Measurements from ENCODE around the gene MCF2.

The MCF2 gene

DNA sequence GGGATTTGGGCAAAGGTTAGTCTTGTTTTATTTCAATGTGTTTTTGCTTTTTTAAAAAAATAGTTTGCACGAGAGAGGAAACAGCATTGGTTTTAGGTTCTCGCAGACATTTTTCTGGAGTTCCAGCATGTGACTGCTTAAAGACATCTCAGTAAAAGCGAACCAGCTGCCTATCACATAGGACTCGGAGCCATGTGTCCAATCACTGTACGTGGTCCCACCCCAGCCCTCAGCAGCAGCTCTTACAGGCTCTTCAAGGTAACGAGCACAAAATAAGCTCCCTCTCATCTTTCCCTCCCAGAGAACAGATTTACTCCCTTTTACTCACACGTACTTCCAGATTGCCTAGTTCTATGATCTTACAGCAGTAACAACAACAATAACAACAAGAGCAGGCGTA, 68.7 kb downstream of the MCF2 start:
- DNase-seq (ENCODE audit: low read depth in 1 of 2, low spot score in 1 of 2), result no peak

DNA sequence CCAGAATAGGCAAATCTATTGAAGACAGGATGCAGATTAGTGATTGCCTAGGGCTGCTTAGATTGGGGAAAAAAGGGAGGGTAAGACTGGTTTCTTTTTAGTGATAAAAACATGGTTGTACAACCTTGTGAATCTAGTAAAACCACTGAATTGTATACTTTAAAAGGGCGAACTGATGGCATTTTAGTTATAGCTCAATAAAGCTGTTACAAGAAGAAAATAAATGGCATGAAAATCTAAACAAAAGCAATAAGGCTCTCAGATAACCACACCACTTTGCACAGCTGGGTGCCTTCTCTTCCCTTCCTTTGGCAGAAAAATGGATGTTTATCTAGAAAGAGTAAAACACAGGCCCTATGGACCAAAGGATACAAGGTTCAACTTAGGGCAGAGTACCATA, 107.9 kb downstream of the MCF2 start:
- no peak for DNase-seq (ENCODE audit: low read depth in 1 of 2, low spot score in 1 of 2)

DNA sequence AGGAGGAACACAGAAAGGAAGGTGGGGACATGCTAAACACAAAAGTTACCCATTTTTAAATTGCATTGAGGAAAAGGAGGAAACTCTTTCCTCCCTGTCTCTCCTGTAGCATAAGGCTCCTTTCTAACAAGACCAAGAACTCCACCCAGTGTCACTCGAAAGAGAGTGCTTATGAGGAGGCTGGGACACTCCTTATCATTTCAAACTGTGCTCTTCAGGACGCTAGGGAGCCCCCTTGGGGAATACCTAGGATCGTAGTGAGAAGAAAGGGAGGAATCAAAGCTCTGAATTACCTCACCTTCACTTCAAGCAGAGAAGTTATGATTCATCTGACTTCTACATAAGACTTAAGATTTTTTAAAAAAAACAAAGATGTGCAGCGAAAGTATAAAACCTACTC, 111.9 kb downstream of the MCF2 start:
- DNase-seq (ENCODE audit: low read depth in 1 of 2, low spot score in 1 of 2), result no peak

DNA sequence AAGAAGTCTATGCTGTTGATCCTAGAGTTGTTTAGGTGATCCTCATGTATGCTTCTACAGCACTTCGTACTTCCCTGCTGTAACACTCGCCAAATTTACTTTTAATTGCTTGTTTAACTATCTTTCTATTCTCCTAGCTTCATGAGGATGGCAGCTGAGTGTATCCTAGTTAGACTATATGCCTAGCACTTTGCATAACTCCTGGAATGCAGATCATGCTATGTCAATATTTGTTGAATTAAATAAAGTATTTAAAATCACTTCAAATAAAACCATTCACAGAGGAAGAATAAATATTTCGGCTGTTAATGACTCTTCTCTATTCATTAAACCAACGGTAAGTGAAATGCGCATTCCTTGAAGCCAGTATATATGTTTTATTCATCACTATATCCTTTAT, 122.4 kb downstream of the MCF2 start:
- no peak for DNase-seq (ENCODE audit: low read depth in 1 of 2, low spot score in 1 of 2)

DNA sequence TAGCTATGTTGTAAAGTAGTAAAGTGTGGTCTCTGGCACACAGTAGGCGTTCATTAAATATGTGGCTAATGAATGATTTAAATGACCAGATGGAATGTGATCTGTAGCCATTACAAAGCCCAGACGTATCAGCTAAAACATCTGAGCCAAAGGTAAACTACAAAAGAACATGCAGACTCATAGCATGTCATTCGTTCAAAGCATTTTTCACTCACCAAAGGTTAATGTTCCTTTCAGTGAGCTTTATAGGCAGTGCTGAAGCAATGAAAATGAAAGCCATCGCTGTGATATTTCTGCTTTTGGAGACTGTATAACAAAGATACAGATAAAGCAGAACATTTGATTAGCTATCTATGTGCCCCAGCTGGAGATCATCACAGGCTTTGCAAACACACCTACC, 126.9 kb downstream of the MCF2 start:
- DNase-seq (ENCODE audit: low read depth in 1 of 2, low spot score in 1 of 2), result no peak

DNA sequence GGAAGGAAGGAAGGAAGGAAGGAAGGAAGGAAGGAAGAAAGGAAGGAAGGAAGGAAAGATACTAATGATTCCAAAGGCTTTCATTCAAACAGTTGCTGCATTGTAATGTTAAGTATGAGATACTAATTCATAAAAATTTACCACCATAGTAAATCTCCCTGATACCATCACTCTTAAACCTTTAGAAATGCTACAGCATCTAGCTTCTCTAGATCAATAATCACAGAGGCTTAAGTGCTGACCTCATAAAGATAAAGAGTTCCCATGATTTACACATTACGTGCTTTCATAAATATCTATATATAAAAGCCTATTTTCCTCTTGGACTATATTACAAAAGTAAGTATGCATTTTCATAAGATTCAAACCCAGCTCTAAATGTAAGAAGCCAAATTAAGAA, 141.0 kb downstream of the MCF2 start:
- DNase-seq (ENCODE audit: low read depth in 1 of 2, low spot score in 1 of 2), result no peak

DNA sequence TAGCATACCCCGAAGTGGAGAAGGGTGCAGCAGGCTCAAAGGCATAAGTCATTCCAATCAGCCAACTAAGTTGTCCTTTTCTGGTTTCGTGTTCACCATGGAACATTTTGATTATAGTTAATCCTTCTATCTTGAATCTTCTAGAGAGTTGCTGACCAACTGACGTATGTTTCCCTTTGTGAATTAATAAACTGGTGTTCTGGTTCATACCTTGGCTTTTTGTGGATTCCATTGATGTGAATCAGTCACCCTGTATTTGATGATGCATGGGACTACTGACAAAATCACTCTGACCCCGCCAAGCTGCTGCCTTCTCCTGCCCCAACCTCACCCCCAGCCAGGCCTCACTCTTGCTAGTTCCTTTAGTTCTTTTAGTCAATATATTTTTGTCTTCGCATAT, 144.7 kb downstream of the MCF2 start:
- no peak for DNase-seq (ENCODE audit: low read depth in 1 of 2, low spot score in 1 of 2)

DNA sequence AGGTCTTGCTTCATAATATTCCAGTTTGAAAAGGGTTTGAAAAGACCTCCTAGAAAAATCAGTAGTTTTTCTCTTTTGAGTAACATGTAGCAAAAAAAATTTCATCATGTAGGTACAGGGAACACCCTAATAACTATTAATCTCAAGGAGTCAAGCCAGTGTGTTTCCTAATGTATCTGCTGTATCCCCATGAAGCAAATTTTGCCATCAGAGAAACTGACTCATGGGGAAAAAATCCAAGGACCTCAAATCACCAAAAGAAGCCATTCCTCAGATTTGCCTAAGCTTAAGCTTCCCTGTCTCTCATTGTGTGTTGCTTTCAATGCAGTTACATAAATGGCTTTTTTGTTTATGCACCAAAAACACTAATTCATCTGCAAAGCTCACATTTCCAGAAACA, 147.7 kb downstream of the MCF2 start:
- DNase-seq (ENCODE audit: low read depth in 1 of 2, low spot score in 1 of 2), result no peak

DNA sequence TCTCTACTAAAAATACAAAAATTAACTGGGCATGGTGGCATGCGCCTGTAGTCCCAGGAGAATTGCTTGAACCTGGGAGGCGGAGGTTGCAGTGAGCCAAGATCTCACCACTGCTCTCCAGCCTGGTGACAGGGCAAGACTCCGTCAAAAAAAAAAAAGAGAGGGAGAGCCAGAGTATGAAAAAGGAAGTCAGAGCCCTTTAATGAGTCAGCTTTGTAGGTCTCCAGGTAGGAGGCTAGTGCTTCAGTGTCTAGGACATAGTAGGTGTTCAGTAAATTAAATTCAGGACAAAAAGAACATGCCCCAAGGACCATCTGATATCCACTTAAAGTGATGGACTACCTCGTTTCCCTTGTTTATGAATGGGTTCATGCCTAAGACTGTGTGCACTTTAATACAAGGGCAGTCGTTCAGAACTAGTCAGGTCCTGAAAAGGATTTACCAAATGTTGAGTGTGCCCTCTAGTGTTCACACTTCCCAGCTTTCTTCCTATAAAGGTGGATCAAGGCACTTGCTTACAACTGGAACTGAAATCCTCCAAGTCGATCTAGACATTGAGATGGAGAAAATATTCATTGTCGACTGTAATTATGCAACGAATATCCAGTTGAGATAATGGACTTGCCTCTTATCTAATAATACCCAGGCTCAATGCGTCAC, 148.5 kb downstream of the MCF2 start:
- no peak for DNase-seq (ENCODE audit: low read depth in 1 of 2, low spot score in 1 of 2)

DNA sequence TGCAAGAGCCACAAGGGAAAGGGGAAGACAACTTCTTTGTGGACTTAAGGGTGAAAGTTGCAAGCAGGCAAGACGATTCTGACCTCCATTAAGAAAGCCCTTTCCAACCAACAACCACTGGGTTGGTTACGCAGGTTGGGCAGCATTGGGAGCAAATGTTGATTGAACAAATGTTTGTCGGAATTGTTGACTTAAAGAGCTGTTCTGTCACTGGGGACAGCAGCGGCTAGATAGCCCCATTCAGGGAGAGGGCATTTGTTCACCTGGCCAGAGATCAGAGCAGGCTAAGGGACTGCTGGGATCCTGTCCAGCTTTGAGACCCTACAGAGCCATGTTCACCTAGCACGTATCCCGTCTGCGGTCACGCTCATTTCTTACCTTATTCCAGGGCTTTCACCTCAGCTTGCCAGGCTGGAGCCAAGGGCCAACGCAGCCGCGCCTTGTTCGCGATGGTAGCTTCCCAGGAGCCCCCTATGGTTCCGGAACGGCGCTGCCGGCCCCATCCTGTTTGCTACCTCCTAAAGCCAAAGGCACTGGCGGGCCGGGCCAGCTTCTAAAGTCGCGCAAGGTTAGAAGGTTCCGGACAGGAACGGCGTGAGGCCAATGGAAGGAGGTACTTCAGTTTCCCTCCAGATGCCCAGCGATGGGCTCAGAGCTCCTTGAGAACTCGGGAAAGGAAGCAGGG, 152.8 kb downstream of the MCF2 start:
- no peak for DNase-seq (ENCODE audit: low read depth in 1 of 2, low spot score in 1 of 2)

DNA sequence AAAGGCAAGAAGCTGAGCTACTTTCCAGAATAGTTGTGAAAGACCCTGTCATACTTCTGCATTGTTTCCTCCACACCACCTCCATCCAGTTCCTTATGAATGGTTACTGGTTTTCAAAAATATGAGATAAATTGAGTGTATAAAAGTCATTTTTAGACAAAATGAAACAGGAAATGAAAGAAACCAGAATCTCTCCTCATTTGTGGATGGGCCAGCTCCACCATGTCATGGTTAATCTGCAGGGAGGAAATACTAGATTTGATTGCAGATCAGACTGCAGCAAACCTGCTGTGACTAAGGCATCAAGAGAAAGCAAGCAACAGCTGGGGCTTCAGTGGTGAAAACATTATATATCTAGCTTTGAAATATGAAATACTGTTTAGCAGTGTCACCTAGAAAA, 153.6 kb downstream of the MCF2 start:
- no peak for DNase-seq (ENCODE audit: low read depth in 1 of 2, low spot score in 1 of 2)

DNA sequence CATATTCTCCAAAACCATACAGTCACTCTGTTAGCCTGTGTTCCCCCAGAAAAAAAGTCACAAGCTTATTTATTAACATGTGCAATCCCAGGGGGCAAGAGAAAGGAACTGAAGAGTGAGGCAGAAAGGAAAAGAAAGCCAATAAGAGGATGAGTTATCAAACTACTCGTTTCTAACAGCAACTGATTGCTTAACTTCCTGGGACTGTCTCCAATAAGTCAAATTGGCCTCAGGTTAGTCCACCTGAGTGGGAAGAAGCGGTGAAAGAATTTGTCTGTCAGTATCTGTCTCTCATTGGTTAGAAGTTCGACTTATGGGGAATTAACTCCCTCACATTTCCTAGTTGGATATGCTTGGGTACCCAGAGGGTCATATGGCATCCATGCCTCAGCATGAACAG, 163.4 kb downstream of the MCF2 start:
- no peak for DNase-seq (ENCODE audit: low read depth in 1 of 2, low spot score in 1 of 2)

DNA sequence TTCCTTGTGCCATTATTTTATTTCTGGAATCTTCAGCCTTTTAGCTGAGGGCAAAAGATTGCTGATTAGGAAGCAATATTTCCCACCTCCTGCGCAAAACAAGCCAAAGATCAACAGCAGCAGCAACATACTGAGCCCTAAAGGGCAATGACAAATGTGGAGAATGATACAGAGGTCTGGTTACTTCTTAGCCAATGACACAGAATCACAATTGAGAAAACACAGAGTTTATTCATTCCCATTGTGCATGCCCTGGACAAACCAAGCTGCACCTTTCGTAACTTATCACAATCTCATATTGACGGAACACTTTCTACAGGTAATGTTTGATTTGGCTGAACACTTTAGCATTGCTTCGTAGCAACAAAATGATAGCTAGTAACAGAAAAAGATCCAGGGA, 164.0 kb downstream of the MCF2 start:
- no peak for DNase-seq (ENCODE audit: low read depth in 1 of 2, low spot score in 1 of 2)

DNA sequence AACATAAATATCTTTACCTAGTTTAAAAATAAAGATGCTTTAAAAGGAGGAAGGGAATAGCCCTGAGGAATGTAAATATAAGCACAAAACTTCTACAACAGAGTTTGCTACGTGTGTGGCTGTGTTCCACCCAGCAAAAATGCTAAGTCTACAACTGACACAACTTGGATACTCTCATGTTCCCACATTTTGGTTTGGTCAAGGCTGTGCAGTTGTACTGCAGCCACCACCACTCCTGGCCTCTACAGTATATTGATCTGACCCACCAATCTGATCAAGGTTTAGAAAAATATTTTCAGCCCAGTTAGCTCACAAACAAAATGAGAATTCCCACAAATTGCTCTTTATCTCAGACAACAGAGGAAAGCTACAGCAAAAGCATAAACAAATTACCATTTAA, 165.3 kb downstream of the MCF2 start:
- DNase-seq (ENCODE audit: low read depth in 1 of 2, low spot score in 1 of 2), result no peak

DNA sequence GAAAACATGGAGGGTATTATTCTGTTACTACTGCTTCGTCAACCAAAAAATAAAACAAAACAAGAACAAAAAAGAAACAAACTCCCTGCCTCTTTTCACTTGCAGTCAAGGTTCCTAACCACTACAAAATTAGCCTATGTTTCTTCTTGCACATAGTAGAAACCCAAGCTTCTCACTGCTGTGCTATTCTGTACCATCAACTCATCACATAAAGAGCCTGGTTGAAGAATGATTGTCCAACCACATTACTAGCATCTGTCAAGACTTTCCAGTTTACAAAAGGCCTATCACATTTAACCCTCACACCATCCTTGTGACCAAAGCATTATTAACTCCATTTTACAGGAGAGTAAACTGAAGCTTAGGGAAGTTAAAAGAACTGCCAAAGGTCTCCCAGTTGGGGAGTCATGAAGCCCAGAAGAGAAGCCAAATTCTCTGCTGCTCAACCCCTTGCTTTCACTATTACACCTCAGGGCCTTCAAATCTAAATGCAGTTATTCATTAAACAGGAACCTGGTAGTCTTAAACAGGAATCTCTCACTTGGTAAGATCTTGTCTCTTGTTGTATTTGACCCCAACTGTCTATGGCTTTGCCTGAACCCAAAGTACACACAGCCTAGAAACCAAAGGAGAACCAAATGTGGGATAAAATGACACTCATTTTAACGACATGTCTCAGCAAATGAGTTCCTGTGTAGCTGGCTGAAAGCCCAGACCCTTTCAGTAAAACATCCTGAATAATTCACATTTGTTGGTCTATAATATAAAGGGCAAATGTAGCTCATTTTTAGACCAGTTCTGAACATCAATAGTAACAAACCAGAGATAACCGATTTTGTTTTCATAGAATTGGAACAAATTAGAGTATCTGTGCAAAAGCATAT, 168.8 kb downstream of the MCF2 start:
- DNase-seq (ENCODE audit: low read depth in 1 of 2, low spot score in 1 of 2), result no peak

DNA sequence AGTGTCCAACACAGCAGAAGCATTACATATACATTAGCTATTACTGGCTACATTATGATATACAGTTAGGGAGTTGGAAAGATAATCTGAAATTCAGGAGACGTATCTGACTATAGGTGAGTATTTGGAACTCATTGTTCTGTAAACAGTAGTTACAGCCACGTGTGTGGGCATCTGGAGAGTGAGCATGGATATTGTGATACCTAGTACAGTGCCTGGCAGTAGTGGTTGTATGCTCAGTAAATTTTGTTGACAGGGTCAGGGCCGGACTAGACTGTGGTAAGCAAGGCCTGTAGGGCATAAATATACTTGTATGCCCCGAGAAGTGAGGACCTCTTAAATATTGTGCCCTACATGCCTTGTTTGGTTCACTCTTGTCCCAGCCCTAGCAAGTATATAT, 174.5 kb downstream of the MCF2 start:
- DNase-seq (ENCODE audit: low read depth in 1 of 2, low spot score in 1 of 2), result no peak

DNA sequence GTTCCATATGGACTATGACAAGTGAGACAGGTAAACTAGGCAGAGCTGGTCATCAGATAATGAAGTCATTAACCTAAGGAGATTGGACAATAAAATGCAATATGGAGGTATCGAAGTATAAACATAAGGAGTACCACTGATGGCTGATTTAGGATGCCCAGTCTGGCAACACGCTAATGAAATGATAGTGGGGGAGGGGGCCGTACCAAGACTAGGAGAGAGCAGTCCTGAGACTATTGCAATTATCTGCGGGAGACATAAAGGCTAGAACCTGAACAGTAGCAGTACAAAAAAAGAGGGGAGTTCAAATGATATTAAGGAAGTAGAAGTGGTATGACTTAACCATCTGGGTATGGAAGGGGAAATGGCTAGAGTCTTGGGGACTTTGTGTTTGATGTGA, 175.1 kb downstream of the MCF2 start:
- DNase-seq (ENCODE audit: low read depth in 1 of 2, low spot score in 1 of 2), result no peak

Measured in stimulated activated CD4-positive, alpha-beta T cell treated with anti-CD3 and anti-CD28 coated beads, Interleukin-15, amount 100 ng/mL, for 1 hour (primary cell).